HG03439 (cell line): ENCODE results near the gene VAPB.

Source experiments
- ATAC-seq: cut with Tn5 transposase; IDR thresholded peaks from one replicate; pipeline ENCODE4 v1.9.1; 2021; ENCODE audit warnings: mild to moderate bottlenecking, moderate library complexity; ENCODE audit not compliant: unreplicated experiment

VAPB gene

GRCh38 chr20:58433759-58434158, 44.7 kb downstream of the VAPB start:
- no peak for ATAC-seq

GRCh38 chr20:58434326-58434725, 45.3 kb downstream of the VAPB start:
- ATAC-seq = no peak

DNA sequence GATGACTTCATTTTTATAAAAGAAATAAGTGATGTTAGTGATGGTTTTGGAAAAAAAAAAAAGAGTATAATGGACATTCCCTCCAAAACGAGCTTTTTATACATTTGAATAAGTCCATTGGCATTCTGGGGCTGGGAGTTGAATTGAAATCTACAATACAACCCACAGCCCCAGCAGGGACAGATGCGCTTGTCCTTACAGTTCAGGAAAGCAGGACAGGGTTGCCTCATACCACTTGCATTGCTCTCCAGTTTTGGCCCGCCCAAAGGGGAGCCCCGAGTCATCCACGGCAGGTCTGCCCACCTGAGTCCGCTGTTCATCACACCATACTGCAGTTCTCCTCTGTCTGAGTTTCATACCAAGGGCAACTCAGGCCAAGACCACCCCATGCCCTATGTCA, 46.2 kb downstream of the VAPB start:
- no peak for ATAC-seq

DNA sequence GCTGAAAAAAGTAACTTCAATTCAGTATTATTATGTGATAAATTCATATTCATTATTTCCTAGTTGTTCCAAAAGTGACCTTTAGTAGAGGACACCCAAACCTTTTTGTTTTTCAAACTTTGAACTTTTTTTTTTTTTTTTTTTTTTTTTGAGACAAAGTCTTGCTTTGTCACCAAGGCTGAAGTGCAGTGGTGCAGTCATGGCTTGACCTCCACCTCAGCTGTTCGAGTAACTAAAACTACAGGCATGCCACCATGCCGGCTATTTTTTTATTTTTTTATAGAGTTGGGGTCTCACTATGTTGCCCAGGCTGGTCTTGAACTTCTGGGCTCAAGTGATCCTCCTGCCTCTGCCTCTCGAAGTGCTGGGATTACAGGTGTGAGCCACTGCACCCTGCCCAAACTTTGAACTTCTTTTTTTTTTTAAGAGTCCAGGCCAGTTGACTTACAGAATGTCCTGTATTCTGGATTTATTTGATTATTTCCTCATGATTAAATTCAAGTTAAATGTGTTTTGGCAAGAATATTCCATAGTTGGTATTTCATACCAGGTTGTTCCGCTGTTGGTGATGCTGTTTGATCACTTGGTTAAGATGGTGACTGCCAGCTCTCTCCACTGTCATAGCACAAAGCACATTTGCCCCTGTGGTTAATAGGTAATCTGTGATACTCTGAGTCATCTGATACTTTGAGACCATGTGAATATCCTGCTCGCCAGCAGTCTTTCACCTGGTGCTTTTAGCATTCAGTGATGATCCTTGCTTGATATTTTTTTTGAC, 48.0 kb downstream of the VAPB start:
- no peak for ATAC-seq

- no peak for ATAC-seq
Measured at GRCh38 chr20:58438970-58439808, 50.2 kb downstream of the VAPB start.

- ATAC-seq = no peak
Measured at GRCh38 chr20:58440021-58440767, 51.2 kb downstream of the VAPB start.

DNA sequence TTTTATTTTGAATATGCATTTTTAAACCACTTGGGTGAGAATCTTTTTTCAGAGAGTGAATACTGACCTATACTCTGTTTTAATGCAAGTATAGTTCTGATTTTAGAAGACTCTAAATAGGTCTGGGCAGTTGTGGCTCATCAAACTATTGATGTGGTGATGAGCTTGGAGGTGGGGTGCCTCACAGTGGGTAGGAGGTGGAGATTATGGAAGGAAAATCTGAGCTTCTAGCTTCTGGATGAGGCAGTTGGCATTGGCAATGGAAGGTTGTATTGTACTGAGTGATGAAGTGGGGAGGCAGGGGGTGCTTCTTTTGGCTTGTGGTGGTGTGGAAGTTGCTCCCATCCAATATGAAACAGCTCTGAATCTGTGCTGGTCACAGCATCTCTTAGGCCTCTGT, 52.7 kb downstream of the VAPB start:
- ATAC-seq = no peak

- ATAC-seq = no peak
Measured at GRCh38 chr20:58444746-58445255, 55.8 kb downstream of the VAPB start.

DNA sequence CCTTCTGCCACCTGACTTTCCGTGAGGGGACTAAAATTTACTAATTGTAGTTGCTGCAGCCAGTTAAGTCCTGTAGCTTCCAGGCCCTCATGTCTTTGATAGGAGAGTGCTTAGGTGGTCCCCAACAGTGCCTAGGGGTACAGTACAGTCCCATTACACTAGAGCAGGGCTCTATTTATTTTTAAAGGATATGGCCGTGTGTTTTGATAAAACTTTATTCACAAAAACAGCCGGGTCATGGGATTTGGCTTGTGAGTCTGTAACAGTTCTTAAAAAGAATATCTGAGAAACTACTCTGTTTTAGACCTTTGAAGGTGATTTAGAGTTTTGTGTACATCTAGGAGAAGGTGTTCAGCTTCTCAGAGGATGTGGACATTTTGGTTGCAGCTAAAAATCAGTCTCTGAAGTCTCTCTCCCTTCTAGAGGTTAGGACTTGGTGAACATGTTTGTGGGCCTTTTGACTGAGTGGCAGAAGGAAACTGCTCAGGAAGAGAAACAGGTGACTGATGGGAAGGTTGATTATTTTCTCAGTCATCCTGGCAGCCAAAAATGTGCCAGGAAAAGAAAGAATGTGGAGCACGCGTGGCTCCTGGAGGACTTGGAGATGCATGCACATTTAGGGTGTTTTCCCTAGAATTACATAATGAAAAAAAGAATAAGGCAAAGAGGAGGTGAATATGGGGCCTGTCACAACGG, 57.4 kb downstream of the VAPB start:
- no peak for ATAC-seq

DNA sequence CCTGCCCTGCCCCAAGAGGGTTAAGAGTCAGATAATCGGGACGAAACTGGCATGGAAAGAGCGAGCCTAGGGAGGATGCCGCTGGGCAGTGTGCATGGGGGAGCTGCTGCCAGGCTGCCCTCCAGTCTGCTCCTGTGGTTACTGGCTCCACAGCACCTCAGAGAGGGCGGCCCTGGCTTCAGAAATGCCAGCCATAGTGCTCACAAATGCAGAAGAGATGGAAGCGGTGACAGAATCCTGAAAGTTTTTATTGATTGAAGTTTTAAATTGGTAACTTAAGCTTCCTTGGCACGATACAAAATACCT, 57.9 kb downstream of the VAPB start:
- no peak for ATAC-seq

DNA sequence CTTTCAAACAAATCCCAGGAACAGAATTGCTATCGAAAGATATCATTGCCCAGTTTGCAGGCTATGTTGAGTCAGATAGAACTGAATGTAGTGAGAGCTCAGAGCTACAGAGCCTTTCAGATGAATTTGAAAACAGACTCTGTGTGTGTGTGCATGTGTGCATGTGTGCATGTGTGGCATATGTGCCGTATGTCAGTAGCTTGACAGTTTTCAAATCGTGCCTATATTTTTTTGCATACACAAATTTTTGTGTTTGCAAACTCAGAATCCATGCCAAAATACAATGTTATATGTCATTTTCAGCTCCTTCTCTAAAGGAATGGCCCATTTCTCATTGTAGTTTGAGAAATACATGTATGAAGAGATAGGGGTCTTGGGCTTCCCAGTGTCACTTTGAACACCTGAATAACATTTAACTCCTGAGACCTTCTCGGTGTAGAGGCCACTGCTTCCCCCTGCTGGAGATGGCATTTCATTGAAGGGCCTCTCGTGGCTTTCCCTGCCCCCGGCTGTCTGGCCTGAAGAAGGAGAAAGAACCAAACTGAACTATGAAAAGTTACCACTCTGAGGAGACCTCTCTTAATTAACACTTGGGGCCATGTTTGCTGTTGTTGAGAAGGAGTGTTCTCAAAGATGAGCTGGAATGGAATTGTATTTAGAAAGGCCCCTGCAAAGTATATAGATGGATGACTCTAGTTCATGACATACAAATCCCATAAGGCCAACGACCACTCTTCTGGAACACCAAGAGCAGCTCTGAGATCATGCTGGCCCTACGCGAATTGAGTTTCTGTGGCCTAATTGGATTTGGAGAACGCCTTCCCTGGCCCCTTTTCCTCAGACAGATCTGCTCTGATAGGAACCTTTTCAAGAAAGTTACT, 58.7 kb downstream of the VAPB start:
- ATAC-seq = no peak

DNA sequence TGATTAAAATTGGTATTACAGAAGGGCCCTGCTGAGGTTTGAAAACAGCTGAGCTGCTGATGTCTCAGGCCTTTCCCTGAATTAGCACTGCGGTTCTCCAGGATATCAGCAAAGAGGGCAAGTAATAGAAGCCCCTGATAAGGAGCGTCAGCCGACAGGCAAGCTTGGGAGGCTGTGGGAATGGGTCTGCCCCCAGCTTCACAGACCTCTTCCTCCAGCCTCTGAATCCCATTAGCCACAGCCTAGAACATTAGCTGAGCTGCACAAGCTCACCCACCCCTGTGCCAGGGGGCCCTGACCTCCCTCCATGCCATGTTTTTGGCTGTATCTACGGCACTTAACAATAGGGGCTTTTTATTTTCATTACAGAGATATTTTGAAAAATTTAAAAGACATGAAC, 59.9 kb downstream of the VAPB start:
- ATAC-seq = no peak

DNA sequence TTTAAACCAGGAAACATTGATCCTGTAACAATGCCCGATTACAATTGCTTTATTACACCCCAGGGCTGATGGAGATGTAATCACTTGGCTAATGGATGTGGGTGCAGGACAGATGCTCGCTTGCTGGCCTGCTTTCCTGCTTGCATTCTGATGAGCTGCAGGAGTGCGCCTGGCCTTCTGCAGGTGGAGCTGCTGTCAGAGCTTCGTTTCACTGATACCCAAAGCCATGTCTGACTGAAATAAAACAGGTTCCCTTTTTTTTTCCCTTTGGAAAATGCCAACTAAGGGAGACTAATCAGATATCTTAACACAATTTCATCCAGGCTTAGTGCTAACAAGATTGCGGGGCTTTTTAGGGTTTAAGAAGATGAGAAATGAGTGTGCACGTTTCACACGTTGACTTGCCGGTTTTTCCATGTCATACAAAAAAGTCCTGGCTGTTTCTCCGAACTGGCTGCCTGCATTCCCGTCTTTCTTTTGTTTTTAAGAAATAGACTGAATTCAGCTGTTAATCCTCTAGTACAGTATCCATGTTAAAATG, 60.7 kb downstream of the VAPB start:
- no peak for ATAC-seq

- ATAC-seq = peak; percentile 58
Measured at GRCh38 chr20:58450254-58450653, 61.2 kb downstream of the VAPB start.

- no peak for ATAC-seq
Measured at GRCh38 chr20:58452667-58453255, 63.7 kb downstream of the VAPB start.

- ATAC-seq = no peak
Measured at GRCh38 chr20:58453391-58453790, 64.4 kb downstream of the VAPB start.

- no peak for ATAC-seq
Measured at GRCh38 chr20:58454460-58454859, 65.4 kb downstream of the VAPB start.

- no peak for ATAC-seq
Measured at GRCh38 chr20:58457083-58457695, 68.2 kb downstream of the VAPB start.
